ENCODE measurements around the gene DLGAP1. TPM values are rescaled to one million over a fixed set of nuclear protein-coding genes. Genes with fewer than 3 reads are reported as not detected.

Gene DLGAP1
- total RNA-seq, 1 donor from 2014 or later = not detected

DNA sequence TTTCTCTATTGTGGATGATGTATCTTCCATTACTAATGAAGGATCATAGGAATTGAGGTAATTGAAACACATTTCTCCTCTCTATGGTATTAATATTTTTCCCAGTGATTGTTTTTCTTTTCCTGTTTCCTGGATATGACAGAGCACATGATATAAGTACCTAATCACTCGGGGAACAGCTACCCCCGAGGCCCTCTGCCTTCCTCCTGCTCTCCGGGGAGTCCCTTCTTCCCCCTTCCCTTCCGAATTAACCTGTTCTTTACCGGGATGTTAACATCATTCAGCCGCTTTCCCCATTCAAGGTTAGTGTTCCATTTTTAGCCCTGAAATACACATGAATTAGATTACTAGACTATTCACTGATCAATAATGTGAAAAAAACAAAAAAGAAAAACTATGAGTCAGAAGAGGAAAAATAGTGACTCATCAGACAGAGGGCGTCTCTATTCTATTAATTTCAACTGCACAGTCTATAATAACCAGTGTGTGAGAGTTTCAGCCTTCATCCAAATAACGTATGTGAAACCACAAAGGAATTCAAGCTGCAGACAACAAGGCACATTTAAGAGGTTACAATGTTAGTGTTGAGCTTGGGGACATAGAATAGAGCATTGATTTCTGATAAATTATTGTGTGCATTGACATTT is 450.8 kb downstream of the DLGAP1 start:
- peak; percentile 12 to 27 for DNase-seq (ENCODE audit: low read depth in 2 of 2)

DNA sequence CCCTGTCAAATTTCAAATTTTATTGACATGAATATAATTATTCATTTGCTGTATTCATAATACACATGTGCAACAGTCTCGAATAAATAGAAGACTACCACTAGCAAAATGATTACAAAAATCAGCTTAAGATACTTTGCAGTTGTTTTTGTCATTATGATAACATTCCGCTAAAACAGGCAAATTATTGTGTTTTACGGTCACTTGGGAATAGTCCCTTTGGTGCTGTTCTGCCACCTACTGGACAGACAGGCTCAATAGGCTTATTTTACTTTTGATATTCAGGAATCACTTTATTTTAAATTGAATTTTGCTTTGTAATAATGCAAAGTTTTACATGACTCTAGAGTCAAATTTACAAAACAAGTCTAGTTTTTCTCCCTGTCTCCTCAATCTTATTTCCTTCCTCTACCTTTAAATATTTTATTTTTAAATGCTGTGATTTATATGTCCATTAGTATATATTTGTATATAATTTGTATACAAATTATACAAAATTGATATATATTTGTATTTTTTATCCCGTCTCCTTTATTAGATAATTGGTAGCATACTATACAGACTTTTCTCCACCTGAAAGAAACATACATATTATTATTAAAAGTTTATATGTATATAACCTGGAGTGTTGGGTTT is 456.3 kb downstream of the DLGAP1 start:
- peak; percentile 57 to 75 for DNase-seq (ENCODE audit: low read depth in 2 of 2)

DNA sequence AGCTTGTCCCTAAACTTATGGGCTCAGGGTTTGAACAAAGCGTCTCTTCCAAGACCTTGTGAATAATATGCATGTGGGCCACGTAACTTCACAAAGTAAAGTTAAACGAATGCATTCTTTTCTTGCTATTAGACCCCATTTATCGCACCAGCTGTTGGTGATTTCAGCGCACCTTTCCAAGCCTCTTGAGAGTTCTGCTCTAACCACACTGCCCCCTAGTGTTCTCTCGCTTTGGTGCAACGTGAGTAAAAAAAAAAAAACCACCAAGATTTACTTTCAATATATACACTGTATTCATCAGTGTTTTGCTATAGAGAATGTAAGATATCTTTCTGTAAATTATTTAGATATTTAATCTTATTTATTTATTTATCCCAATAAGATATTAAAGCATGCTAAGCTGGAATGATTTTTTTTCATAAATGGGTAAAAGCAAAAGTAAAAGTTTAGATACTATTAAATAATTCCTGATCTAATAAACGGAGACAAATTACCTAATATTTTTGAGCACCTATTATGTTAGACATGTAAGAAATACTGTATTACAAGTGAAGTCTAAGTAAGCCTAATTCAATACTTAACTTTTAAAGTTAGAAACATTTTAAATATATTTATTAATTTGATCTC is 459.5 kb downstream of the DLGAP1 start:
- DNase-seq (ENCODE audit: low read depth in 2 of 2) = peak; percentile 69 to 86

DNA sequence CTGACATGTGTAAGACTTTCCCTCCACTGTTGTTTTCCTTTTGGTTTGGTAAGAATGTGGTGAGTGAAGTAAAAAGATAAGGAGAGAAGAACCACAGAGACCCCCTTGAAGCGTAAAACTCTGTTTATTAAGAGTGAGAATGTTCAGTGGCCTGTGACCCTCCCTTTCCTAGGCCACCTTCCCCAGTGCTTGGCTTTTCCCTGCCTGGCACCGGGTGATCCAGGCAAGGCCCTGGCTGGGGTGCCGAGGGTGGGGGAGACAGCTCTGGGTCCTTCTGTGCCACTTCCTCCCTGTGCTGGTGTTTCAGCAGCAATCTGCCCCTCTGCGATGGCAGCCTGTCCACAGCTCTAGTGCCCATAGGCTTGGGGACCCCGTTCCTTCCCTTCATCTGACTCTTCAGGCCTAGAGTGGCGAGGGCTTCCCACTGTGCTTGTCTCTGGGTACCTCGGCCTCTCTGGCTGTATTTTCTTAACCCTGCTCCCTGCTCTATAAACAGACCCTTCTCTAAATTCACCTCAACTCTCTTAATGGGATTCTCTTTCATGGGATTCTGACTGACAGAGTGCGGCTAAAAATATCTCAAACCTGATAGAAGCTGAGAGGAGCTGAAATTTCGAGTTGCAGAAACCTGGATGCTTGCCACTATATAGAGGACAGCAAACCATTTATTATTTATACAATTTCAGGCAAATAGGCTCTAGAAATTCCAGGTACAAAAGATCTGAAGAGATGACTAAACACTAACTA is 461.0 kb downstream of the DLGAP1 start:
- no peak for DNase-seq (ENCODE audit: low read depth in 2 of 2)

DNA sequence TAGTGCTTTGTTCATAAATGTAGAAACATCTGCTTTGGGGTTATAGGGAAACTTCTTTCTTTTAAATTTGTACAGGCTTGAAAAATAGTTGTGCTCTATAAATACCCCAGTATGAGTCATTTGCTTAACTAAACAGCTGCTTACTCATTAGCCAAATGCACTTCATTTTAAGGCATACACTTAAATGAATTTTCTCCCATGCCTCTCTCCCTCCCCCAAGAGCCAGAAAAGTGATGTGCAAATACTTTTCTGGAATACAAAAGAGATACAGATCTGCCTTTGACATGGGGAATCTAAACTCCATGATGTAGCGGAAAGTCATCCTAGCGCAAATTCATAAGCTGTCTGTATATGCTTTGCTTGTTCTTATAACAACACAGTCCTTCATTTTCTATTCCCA is 469.4 kb downstream of the DLGAP1 start:
- no peak for DNase-seq (ENCODE audit: low read depth in 2 of 2)

DNA sequence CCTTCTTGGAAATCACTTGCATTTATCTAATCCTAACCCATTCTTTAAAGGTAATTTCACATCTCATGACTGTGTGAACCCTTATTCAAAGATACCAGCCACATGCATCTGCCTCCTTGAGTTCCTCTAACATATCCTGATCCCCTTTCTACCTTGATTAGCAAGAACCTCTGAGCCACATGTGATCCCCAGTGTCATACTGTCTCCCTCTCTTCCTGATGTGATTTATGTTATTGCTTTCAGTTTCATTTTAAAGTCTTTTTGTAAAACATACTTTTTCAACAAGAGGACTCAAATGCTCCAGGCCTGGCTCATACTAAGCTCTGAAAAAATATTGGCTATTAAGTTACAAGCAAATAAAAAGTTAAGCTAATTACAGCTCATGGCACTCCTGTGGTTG is 470.1 kb downstream of the DLGAP1 start:
- peak in 1 of 2 donors; percentile 12 for DNase-seq (ENCODE audit: low read depth in 2 of 2)

DNA sequence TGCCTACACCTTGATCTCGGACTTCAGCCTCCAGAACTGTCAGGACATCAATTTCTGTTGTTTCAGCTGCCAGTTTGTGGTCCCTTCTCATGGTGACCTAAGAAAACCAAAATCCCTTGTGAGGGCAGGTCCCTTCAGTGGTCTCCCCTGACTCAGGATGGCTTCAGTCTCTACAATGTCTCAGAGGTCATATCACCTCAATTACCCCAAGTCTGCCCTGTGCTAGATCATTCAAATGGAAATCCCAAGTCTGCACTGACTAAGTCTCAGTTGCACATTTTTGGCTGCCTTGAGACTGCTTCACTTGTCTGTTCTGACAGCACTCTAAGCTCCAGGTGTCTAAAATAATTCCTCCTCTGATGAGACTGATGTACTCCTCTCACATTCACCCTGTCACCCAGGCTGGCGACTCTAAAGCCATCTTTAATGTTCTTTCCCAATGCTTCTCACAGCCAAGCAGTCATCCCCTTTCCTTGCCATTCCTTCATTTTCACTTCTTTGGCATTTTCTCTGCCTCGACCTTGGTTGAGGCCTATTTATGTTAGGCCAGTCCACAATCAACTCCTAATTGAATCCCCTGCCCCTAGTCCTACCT is 470.8 kb downstream of the DLGAP1 start:
- no peak for DNase-seq (ENCODE audit: low read depth in 2 of 2)

DNA sequence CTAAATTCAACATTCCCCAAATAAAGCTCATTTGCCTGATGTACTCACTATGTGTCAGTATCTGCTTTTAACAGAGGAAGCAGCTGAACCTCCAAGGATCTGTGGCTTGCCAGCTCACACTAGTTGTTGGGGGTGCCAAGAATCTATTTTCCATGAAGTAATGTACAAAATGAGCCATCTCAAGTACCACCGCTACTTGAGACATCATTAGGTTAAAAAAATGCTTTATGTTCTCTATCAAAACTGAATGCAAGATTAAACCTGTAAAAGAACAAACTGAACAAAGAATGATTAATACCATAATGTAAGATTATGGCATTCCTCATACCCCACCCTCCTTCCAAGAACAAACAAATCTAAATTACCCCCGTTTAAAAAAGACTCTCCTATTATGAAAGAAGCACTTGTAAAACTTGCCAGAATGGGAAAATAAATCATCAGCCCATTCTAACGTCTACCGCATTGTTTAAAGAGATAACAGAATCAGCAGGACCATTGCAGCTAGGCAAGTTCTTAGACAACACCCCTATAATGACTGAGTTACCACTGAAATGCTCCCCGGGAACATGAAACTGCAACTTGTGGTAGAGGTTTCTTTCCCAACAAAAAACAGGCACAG is 471.6 kb downstream of the DLGAP1 start:
- no peak for DNase-seq (ENCODE audit: low read depth in 2 of 2)

DNA sequence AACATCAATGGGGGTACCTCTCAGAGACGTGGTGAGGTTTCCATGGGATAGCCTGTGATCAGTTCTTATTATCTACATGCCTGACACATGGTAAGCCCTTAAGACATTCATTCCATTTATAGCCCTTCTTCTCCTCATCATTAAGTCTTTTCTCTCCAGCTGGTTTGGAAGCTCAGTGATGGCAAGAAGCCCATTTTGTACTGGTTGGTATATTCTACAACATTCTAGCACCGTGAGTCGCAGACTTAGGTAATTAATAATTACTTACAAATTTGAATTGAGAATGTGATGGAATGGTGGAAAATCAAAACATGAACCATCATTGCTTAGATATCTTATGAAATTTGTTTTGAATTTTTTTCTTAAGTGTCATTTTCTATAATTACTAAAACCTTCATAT is 472.6 kb downstream of the DLGAP1 start:
- no peak for DNase-seq (ENCODE audit: low read depth in 2 of 2)

DNA sequence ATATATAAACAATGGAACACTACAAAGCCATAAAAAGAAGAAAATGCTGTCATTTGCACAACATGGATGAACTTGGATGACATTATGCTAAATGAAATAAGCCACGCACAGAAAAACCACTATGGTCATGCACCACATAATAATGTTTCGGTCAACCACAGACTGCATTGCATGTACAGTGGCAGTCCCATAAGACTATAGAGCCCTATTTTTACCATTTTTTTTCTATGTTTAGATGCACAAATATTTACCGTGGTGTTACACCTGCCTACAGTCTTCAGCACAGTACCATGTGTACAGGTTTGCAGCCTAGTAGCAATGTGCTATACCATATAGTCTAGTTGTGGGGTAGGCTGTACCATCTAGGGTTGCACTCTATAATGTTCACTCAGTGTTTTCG is 476.1 kb downstream of the DLGAP1 start:
- DNase-seq (ENCODE audit: low read depth in 2 of 2) = no peak

DNA sequence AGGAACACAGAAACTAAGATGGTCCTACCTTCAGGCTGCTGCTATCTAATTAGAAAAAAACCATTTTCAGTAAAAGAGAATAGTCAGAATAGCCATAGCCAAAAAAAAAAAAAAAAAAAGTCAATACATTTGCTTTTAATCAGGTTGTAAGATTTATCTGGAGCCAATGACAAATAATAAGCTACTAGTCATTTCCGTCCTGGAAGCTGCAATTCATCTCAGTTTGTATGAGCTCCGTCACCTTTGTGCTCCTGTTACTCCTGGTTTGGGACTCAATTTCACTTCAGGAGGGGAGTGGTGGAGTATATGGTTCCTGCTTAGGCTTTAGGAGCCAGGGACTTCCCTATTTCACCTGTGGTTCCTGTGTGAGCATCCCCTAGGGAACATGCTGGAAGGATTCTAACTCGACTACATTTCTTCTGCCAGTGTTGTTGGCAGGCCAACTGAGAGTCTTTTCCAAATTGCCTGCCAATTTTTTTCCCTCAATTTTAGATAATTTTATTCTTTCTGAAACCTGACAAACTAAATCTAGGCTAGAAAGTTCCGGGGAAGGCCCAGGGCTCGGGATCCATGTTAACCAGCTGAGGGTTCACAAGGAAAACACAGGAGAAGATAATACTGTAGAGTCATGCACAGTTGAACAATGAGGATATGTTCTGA is 481.8 kb downstream of the DLGAP1 start:
- DNase-seq (ENCODE audit: low read depth in 2 of 2) = no peak

DNA sequence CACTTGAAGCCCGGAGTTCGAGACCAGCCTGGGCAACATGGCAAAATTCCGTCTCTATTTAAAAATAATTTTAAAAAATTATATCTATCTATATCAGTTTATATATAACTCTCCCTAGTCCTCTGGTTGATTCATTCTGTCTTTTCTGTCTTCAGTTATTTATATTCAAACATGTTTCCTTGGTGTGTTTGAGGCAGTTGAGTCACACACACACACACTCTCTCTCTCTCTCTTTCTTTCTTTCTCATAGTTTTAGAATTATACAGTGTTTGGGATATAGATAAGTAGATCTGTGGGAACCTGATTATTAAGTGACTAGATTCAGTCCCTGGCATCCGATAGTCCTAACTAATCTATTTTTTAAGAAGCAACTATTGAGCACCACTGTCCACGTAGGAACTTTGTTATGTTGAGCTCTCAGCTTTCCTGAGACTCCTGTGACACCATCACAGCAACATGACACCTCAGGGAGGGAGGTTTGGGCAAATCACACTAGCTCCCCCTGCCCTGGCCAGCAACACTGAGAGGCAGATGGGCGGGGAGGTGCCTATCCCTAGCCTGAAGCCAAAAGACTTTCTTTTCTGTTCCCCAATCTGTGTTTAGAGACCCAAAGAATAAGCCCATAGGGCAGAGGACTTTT is 482.7 kb downstream of the DLGAP1 start:
- DNase-seq (ENCODE audit: low read depth in 2 of 2) = no peak

DNA sequence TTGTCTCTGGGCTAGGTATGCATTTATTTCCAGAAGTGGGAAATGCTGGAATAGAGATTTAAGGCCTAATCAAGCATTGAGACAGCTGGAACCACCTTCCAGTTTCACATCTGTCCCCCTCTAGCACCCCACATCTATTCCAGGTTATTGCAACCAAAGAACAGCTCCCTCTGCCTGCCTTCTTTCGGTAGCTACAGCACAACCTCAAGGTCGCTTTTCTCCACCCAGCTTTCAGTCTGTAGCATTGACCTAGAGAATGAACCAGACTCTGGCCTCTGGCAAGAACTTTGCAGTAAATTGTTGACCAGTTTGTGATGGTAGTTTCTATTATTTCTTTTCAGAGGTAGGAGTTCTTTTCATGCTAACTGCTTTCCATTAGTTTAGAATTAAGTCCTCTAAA is 484.2 kb downstream of the DLGAP1 start:
- no peak for DNase-seq (ENCODE audit: low read depth in 2 of 2)

DNA sequence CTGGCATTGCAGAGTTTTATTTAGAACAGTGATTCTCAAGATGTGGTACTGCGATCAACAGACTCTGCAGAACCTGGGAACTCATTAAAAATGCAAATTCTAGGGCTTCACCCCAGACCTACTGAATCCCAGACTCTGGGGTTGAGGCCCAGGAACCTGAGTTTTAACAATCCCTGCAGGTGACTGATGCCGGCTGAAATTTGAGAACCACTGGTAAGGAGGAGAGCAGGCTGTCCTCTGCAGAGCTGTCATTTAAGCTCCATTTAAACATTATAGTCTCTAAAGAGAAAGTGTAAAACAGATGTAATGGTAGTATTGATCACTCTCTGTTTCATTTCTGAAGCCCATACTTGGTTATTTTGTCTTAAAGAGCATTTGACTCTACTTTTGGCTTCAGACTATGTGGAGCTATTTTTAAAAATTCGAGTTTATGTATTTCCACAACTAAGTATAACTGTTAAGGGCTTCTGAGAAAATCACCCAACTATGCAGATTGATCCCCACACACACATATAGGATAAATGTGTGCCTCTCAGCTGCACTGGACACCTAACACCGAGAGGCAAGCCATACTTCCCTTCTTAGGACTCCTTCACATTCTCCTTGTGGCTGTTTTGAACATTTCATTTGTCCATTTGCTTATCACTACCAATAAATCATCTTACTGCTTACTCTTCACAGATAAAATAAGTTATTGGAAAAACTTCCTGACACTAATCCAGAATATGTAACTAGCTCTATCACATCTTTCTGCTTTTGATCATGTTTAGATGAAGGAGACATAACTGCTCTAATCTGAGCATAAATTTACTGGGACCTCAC is 487.5 kb downstream of the DLGAP1 start:
- DNase-seq (ENCODE audit: low read depth in 2 of 2) = no peak

DNA sequence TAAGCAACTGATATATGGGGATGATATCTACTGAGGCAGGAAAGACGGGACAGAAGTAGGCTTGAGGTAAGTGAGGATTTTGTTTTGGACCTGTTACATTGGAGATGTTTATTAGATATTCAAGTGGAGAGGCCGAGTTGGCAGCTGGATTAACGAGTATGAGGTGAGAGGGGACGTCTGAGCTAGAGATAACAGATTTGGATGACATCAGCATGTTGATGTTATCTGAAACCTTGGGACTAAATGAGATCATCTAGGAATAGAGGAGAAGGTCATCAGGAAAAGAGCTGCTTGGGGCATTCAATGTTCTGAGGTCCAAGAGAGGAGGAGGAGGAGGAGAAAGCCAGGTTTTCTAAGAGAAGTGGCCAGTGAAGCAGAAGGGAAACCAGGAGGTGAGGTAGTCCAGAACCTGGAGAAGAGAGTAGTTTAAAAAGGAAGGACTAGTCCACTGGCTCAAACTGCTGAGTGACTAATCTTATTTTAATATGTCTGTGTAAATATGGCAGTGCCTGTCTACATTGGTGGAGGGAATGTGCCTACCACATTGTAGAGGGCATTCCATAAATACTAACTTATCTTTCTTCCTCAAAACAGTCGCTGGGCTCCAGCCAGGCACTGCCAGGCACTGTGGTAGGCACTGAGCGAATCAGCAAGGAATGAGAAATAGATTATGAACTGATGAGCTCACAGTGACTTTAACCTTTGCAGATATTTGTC is 488.3 kb downstream of the DLGAP1 start:
- no peak for DNase-seq (ENCODE audit: low read depth in 2 of 2)

DNA sequence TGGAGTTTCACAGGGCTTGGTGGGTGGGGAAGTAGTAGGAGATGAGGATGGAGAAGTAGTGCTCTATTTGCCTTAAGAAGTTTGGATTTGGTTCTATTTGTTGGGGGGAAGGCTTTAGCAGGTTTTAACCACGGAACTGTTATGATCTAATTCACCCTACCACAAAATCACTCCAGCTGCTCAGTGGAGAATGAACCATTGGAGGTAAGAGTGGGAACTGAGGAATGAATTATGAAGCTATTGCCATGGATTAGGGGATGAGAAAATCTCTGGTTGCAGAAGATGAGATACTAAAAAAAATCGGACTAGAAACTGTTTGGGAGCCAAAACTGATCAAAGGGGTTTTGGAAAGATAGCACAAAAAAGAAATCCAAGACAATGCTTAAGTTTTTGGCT is 488.9 kb downstream of the DLGAP1 start:
- DNase-seq (ENCODE audit: low read depth in 2 of 2) = no peak

DNA sequence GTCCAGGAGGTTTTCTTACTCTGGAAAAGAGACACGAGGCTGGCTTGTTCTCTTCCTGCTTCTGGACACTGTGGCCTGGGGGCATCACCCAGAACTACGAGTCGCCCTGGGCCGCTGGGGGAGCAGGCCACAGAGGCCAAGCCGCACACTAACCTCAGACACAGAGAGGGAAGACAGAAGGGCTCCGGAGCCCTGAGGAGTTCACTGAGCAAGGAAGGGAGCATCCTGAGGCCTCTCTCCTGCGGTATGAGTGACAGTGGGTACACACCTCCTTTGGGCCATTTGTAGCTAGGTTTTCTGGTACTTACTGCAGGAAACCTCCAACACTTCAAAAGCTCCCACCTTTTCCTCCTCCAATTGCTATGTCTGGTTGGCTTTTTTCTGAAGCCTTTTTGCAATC is 494.1 kb downstream of the DLGAP1 start:
- DNase-seq (ENCODE audit: low read depth in 2 of 2) = no peak

DNA sequence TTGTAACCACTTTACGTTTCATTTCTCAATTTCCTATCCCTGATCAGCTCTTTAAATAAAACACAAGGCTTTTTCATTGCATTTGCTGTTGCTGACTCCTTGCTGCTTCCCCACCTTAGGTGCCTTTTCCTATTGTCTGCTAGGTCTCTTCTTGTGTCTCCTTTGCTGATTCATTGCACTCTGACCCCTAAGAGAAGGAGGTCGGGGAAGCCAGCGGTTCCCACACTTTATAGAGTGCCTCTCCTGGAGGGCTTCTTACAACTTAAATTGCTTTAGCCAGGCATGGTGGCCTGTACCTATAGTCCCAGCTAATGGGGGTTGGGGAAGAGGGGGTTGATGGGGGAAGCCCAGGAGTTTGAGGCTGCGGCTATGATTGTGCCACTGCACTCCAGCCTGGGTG is 495.0 kb downstream of the DLGAP1 start:
- DNase-seq (ENCODE audit: low read depth in 2 of 2) = no peak

DNA sequence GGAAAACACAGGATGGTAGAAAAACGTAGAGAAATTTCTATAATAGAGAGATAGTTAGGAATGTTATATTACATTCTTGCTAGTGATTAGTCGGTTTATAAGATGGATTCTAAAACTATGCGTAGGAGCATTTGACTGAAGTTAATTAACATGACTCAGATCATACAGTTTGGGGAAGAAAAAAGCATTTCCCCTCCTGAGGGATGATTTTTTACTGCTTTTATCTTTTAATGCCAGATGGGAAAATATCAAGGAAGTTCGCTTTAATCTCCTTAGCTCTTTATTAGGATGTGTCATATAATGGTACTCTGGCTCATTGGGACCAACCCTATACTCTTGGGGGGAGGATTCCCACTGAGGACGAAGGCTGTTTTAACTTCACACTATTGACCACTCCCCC is 503.1 kb downstream of the DLGAP1 start:
- DNase-seq (ENCODE audit: low read depth in 2 of 2) = no peak
